Keratinocyte (primary cell): Measurements from ENCODE around the gene MYO1C. TPM values are rescaled to one million over a fixed set of nuclear protein-coding genes. Genes with fewer than 3 reads are reported as not detected.
A peak's percentile ranks its signal among the peaks of the same experiment; 100 is the strongest.

ENCODE experiments used
- DNase-seq: peaks from one replicate; pipeline ENCODE4 v3.0.0-alpha.2; 2011; ENCODE audit warnings: low read depth, missing footprints, low spot score
- FAIRE-seq: peaks from 2 replicates; lab custom pipeline; 2011; peaks lifted over from hg19 to GRCh38; lab: Jason Lieb, UNC
- H2AFZ ChIP-seq: 2 replicates; pipeline ENCODE4 v1.6.0; 2012; ENCODE audit warnings: low read length, control low read depth, inconsistent platforms; ENCODE audit not compliant: control insufficient read depth
- H3K27ac ChIP-seq: 2 replicates; pipeline ENCODE4 v1.5.1; 2011; ENCODE audit warnings: low read length; ENCODE audit not compliant: control insufficient read depth, insufficient read depth
- H3K27me3 ChIP-seq: 3 replicates; pipeline ENCODE4 v1.6.0; 2011; ENCODE audit warnings: low read length; ENCODE audit not compliant: control insufficient read depth, insufficient read depth; ENCODE audit errors: extremely low read depth
- H3K36me3 ChIP-seq, 2 experiments: 2 replicates in 1 of 2; 3 replicates in 1 of 2; pipeline ENCODE4 v1.5.1; 2011; ENCODE audit warnings: low read length in 2 of 2, mild to moderate bottlenecking in 1 of 2; ENCODE audit not compliant: control insufficient read depth in 2 of 2, insufficient read depth in 2 of 2; ENCODE audit errors: extremely low read depth in 1 of 2
- H3K4me1 ChIP-seq: 3 replicates; pipeline ENCODE4 v1.5.1; 2011; ENCODE audit warnings: low read length; ENCODE audit not compliant: control insufficient read depth, insufficient read depth; ENCODE audit errors: extremely low read depth
- H3K4me2 ChIP-seq: 3 replicates; pipeline ENCODE4 v1.6.0; 2011; ENCODE audit warnings: low read depth, low read length; ENCODE audit not compliant: control insufficient read depth, insufficient read depth; ENCODE audit errors: extremely low read depth
- H3K4me3 ChIP-seq, 3 experiments: fragments of 200-600 bp in 1 of 3; sonication (generic) in 1 of 3; 2 replicates in 2 of 3; 3 replicates in 1 of 3; pipeline ENCODE4 v1.5.1; 2011 to 2016; ENCODE audit warnings: low read length in 3 of 3, mild to moderate bottlenecking in 3 of 3, control low read depth in 2 of 3, inconsistent platforms in 1 of 3, low read depth in 1 of 3, mixed read lengths in 1 of 3, mixed run types in 1 of 3, moderate library complexity in 1 of 3; ENCODE audit not compliant: control insufficient read depth in 2 of 3, insufficient read depth in 2 of 3; ENCODE audit errors: extremely low read depth in 1 of 3
- H3K79me2 ChIP-seq: 2 replicates; pipeline ENCODE4 v1.6.0; 2012; ENCODE audit warnings: low read length; ENCODE audit not compliant: control insufficient read depth, insufficient read depth
- H3K9ac ChIP-seq: 3 replicates; pipeline ENCODE4 v1.6.0; 2011; ENCODE audit warnings: low read length; ENCODE audit not compliant: control insufficient read depth, insufficient read depth; ENCODE audit errors: extremely low read depth
- H3K9me1 ChIP-seq: 3 replicates; pipeline ENCODE4 v1.6.0; 2011; ENCODE audit warnings: low read length; ENCODE audit not compliant: control insufficient read depth, insufficient read depth; ENCODE audit errors: extremely low read depth
- H3K9me3 ChIP-seq: 2 replicates; pipeline ENCODE4 v1.5.1; 2012; ENCODE audit warnings: low read depth, low read length; ENCODE audit not compliant: control insufficient read depth
- H4K20me1 ChIP-seq: 3 replicates; pipeline ENCODE4 v1.6.0; 2011; ENCODE audit warnings: low read length; ENCODE audit not compliant: control insufficient read depth, insufficient read depth; ENCODE audit errors: extremely low read depth
- CTCF ChIP-seq, 3 experiments: IDR thresholded peaks in 1 of 3; conservative IDR thresholded peaks in 1 of 3; optimal IDR thresholded peaks in 1 of 3; 2 replicates in 2 of 3; 3 replicates in 1 of 3; pipeline versions ENCODE3 to v1.5.1; 2011; ENCODE audit warnings: low read length in 3 of 3, mild to moderate bottlenecking in 3 of 3, moderate library complexity in 2 of 3, control low read depth in 1 of 3, inconsistent platforms in 1 of 3; ENCODE audit not compliant: insufficient read depth in 2 of 3; ENCODE audit errors: extremely low read depth in 1 of 3
- EZH2 ChIP-seq: IDR thresholded peaks from one replicate; pipeline ENCODE4 v1.6.1; 2012; ENCODE audit warnings: inconsistent platforms, mild to moderate bottlenecking, low read length, moderate library complexity
- dilution Hi-C: fragments of 300-500 bp; cut with MboI; formaldehyde crosslinking; loops from one replicate; pipeline ENCODE4 v1.7.0; 2020; ENCODE audit warnings: low sequenced_read_pairs; ENCODE audit not compliant: extremely low pct_ligation_motif_present
- polyA plus RNA-seq, 5 experiments: library from polyadenylated mRNA; depleted of rRNA in 3 of 5; stranded (reverse) in 3 of 5; stranded (forward) in 1 of 5; unstranded in 1 of 5; fragments of >200 nt; gene quantifications; 1 replicate in 1 of 5; 2 replicates in 3 of 5; 3 replicates in 1 of 5; pipeline versions ENCODE4 v1.2.1 to v1.2.3, GENCODE V29; 2011 to 2012; ENCODE audit warnings: missing spikeins in 2 of 5, low read depth in 1 of 5, low replicate concordance in 1 of 5

The MYO1C gene
- polyA plus RNA-seq, 1 donor (not counting 4 experiments of a cell fraction or from before 2014, with no cell fraction given) = 101 TPM

- no peak for TF ChIP-seq EZH2
- no peak for TF ChIP-seq CTCF (optimal IDR thresholded peaks at IDR 0.05 in 1 of 3, IDR thresholded peaks at IDR 0.05 in 1 of 3, conservative IDR thresholded peaks at IDR 0.05 in 1 of 3; ENCODE audit: extremely low read depth in 1 of 3, insufficient read depth in 2 of 3, low read length in 3 of 3)
- Histone ChIP-seq H3K27ac (peak overlapping the region; percentile 67), H3K4me1 (peaks cover 18% of the 10 kb centered on the region), H3K9ac (peak overlapping the region; percentile 74), H3K4me3 (peak overlapping the region; percentile 57 to 74 (median 72)), H4K20me1 (no peaks in the 10 kb centered on the region), H3K79me2 (peaks cover 29% of the 10 kb centered on the region), H3K4me2 (peak overlapping the region; percentile 79), H2AFZ (peak overlapping the region; percentile 26), H3K9me3 (no peaks in the 10 kb centered on the region), H3K9me1 (no peaks in the 10 kb centered on the region), H3K36me3 (peaks cover 12 to 14% of the 10 kb centered on the region in 2 experiments), H3K27me3 (no peaks in the 10 kb centered on the region)
- DNase-seq (no peak), FAIRE-seq (no peak)
- dilution Hi-C loops = no loop called here
Observed at GRCh38 chr17:1485423-1486376, 6.8 kb downstream of the MYO1C start.

- Histone ChIP-seq H3K9ac (peak overlapping the region; percentile 74), H3K4me1 (peaks cover 16% of the 10 kb centered on the region), H3K27ac (peak overlapping the region; percentile 67), H3K27me3 (no peaks in the 10 kb centered on the region), H2AFZ (no peak overlapping the region), H3K9me3 (no peaks in the 10 kb centered on the region), H3K4me2 (peak overlapping the region; percentile 79), H4K20me1 (no peaks in the 10 kb centered on the region), H3K4me3 (peak overlapping the region; percentile 57 to 74 (median 72)), H3K79me2 (peaks cover 24% of the 10 kb centered on the region), H3K36me3 (peaks cover 15 to 18% of the 10 kb centered on the region in 2 experiments), H3K9me1 (no peaks in the 10 kb centered on the region)
- peak; percentile 26 for FAIRE-seq
- dilution Hi-C loops = no loop called here
- no peak for DNase-seq
- no peak for TF ChIP-seq CTCF (optimal IDR thresholded peaks at IDR 0.05 in 1 of 3, IDR thresholded peaks at IDR 0.05 in 1 of 3, conservative IDR thresholded peaks at IDR 0.05 in 1 of 3; ENCODE audit: extremely low read depth in 1 of 3, insufficient read depth in 2 of 3, low read length in 3 of 3)
- TF ChIP-seq EZH2 = no peak
Observed at GRCh38 chr17:1484676-1485422, 7.6 kb downstream of the MYO1C start.
